GM19463 (cell line): Measurements from ENCODE around the gene PGLYRP1.

Experiments used
- ATAC-seq: cut with Tn5 transposase; IDR thresholded peaks from one replicate; pipeline ENCODE4 v1.9.1; 2021; ENCODE audit warnings: mild to moderate bottlenecking, moderate library complexity; ENCODE audit not compliant: unreplicated experiment

PGLYRP1 gene

GRCh38 chr19:46033401-46033800 is 10.5 kb upstream of the PGLYRP1 start:
- no peak for ATAC-seq

DNA sequence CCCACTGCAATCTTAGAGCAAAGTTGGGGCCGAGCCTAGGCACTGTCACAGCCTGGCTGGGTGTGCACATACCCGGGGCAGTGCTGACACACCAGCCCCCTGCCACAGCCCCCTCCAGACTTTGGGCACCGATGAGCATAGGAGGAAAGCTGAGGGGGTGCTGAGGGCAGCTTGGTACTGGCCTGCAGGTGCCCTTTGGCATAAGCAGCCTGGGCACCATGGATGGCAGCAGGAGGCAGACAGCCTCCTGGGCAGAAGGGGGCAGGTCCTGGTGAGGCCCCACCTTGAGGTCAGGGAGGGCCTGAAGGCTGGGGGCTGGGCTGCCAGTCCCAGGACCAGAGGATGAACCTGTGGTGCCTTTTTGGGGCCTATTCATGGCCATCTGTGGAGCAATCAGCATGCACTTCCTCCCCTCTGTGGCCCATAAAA is 9.8 kb upstream of the PGLYRP1 start:
- ATAC-seq = no peak

DNA sequence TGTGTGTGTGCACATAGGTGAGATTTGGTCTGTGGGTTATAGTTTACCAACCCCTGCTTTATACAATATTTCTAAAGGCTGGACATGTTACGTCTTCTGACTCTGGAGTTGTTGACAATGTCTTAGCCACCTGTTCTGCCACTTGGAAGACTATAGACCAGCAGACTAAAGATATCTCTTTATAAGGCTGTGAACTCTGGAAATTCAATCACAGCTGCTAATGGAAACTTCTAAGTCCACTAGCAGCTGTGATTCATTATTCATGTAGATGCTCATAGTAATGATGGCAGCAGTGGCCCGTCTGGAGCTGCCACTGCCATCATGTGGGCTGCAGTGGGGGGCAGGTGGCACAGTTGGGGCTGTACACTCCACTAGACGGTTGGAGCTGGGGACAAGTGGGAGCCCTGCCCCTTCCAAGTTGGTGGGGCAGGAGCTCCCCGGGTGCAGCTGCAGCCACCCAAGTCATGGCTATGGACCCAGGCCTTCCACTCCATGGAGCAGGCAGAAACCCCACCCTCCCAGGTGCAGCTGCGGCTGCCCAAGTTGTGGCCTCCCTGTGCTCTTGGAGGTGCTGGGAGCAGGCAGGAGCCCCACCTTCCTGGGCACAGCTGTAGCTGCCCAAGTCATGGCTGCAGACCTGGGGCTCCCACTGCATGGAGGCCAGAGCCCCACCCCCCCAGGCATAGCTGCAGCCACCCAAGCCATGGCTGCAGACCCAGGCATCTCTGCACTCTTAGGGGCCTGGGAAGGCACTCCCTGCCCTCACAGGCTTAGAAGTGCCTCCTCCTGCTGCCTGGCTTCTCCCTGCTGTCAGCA is 9.1 kb upstream of the PGLYRP1 start:
- no peak for ATAC-seq

GRCh38 chr19:46030812-46031550 is 8.1 kb upstream of the PGLYRP1 start:
- no peak for ATAC-seq

DNA sequence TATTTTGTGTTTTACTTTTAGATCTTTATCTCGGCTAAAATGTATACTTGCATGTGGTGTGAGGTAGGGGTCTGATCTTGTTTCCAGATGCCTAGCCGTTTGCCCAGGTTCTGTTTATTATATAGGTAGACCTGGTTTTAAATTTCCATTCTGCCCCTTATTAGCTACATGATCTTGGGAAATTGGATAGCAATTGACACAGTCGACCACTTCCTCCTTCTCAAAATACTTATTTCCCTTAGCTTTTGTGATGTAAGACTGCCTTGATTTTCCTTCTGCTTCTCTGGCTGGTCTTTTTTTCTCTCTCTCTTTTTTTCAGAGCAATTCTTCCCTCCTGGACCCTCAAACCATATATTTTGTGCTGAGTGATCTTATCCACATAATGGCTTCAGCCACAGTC is 3.0 kb upstream of the PGLYRP1 start:
- no peak for ATAC-seq

DNA sequence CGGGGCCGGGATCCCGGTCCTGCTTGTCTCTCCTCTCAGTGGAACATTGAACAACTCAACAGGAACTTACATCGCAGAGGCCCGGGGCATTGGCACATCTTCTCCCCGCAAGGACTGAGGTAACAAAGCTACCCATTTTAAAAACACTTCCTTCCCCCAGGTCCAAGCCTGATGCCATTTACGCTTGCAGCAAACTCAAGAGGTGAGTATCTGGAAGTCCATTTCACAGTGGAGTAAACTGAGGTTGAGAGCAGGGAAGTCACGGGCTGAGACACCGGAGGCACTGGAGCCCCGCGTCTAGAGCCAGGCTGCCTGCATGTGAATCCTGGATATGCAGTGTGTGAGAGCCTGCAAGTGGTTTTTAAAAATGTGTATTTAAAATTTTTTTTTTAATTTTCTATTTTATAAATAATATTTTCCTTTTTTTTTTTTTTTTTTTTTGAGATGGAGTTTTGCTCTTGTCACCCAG is 492 bp upstream of the PGLYRP1 start:
- ATAC-seq = no peak

DNA sequence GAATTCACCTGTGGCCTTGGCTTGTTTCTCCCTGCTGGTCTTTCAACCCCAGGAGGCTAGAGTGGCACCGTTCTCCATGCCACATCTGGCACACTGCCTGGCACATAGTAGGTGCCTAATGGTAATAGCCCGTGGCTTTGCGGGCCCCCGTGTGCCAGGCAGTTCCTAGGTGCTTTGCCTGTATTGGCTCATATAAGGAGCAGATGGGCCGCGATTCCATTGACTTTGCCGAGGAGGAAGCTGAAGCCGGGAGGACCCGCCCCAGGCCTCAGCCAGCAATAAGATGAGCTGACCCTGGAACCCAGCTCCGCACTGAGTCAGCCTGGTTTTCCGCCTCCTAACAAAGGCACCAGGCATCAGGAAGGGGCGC is 807 bp downstream of the PGLYRP1 start:
- no peak for ATAC-seq

DNA sequence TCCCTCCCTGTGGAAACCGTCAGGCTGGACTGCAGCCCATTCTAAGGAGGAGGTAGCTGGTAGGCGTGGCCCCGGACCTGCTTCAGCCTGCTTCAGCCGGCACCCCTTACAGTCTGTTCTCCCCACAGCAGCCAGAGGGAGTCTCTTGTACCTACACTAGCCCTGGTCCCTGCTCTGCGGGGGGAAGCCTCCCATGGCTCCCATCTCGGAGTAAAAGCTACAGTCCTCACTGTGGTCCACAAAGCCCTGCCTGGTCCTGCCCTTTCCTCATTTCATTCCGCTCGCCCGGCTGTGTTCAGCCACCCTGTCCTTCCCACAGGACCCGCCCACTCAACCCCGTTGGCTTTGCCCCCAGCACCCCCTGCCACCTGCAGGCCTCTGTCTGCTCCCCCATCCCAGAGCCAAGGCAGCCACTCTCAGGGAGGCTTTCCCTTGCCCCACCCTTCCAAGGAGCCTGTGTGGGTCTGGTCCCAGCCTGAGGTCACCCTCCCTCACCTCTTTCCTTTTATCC is 1.3 kb downstream of the PGLYRP1 start:
- ATAC-seq = no peak

GRCh38 chr19:46020819-46021125 is 2.1 kb downstream of the PGLYRP1 start:
- no peak for ATAC-seq

DNA sequence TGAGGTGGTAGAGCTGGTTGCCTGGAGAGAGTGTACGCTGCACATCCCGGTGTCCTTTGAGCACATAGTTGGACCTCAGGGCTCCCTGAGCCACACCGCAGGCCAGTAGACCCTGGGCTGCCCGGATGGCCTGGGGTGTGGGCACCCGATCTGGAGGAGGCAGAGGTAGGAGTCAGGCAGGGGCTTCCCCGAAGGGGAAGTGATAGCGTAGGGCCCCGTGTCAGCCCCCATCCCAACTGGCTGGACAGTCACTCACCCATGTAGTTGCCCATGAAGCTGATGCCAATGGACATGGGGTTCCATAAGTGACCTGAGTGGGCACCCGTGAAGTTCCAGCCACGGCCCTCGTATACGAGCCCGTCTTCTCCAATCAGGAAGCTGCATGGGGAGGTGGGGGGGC is 3.6 kb downstream of the PGLYRP1 start:
- ATAC-seq = no peak

GRCh38 chr19:46018729-46019251 is 4.1 kb downstream of the PGLYRP1 start:
- ATAC-seq = no peak

GRCh38 chr19:46017874-46018675 is 4.8 kb downstream of the PGLYRP1 start:
- ATAC-seq = no peak

DNA sequence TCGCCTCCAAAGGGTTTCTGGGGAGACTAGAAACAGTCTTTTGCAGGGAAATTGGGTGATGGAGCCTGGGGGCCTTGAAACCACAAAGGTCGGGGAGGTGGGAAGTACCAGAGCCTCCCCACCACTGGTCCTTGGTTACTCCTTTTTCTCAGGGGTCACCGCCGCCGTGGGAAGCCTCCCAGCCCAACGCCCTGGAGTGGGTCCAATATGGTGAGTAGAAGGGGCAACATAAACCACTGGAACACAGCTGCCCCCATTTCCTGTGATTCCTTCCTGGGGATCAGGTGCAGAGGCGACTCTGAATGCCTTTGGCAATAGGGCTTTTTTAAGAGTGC is 5.8 kb downstream of the PGLYRP1 start:
- no peak for ATAC-seq

DNA sequence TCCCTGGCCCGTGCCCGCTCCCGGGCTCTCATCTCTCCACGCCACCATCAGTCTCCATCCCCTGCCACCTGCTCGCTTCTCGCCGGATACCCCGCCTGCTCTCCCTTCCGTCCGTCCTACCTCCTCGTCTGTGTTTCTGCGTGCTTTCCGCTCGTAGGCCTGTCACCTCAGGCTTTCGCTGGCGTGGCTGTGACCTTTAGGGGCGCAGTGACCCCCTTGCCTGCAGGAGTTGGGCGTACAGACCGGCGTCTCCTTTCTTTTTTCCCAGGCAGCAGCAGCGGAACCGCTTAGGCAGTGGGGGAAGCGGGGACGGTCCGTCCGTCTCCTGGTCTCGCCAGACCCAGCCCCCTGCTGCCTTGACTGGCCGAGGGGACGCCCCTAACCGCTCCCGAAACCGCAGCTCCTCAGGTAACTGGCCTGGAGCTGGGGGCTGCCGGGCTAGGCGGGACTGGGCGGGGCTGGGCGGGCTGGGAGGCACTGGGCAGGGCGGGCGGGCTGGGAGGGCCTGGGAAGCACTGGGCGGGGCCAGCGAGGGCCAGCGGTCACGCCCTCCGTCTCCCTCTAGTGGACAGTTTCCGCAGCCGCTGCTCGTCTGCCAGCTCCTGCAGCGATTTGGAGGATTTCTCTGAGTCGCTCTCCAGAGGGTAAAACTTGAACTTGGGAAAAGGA is 6.3 kb downstream of the PGLYRP1 start:
- ATAC-seq = peak; percentile 65

- peak; percentile 27 for ATAC-seq
Measured at GRCh38 chr19:46015687-46016425, 7.0 kb downstream of the PGLYRP1 start.

- no peak for ATAC-seq
Measured at GRCh38 chr19:46014941-46015686, 7.7 kb downstream of the PGLYRP1 start.

- no peak for ATAC-seq
Measured at GRCh38 chr19:46014534-46014933, 8.3 kb downstream of the PGLYRP1 start.

- no peak for ATAC-seq
Measured at GRCh38 chr19:46009530-46010510, 13.0 kb downstream of the PGLYRP1 start.
